ENCODE data around the gene USP40. TPM values are rescaled to one million over a fixed set of nuclear protein-coding genes. Genes with fewer than 3 reads are reported as not detected.

USP40 gene
- total and polyA plus RNA-seq, 9 of the 15 experiments (the other 6 are each of a cell fraction or from before 2014, with no cell fraction given): 5.5 to 15.0 (median 9.3) TPM

- no TSS peak for BruUV-seq (replicated peaks)
- Histone ChIP-seq H3K36me3 (ENCODE audit: control insufficient read depth, insufficient read depth, low read length) (no peaks in the 10 kb centered on the region; the same call in 2 of the 3 replicates), H3K9me3 (replicated peaks; ENCODE audit: control insufficient read depth, insufficient read depth, low read depth, low read length) (no peaks in the 10 kb centered on the region), H2AFZ (ENCODE audit: low read depth, low read length) (no peak overlapping the region), H3K4me2 (ENCODE audit: insufficient read depth, low read length) (no peak overlapping the region), H3K9ac (ENCODE audit: insufficient read depth in 1 of 2, low read depth in 2 of 2, low read length in 2 of 2) (no peak overlapping the region), H3K9me1 (ENCODE audit: control insufficient read depth, insufficient read depth, low read length) (no peaks in the 10 kb centered on the region), H3K27me3 (ENCODE audit: control insufficient read depth in 2 of 2, insufficient read depth in 2 of 2, low read length in 2 of 2) (no peaks in the 10 kb centered on the region), H3K4me3 (no peak overlapping the region), H3K79me2 (ENCODE audit: control insufficient read depth, insufficient read depth, low read length) (no peaks in the 10 kb centered on the region), H3K4me1 (replicated peaks in 1 of 2; ENCODE audit: control insufficient read depth in 2 of 2, insufficient read depth in 2 of 2, low read length in 2 of 2) (peaks cover 2 to 21% of the 10 kb centered on the region in 2 experiments; a peak in 2 of 5 replicates), H3K27ac (ENCODE audit: extremely low read depth, low read depth, low read length) (no peak overlapping the region), H4K20me1 (replicated peaks; ENCODE audit: control insufficient read depth, insufficient read depth, low read length) (no peaks in the 10 kb centered on the region)
- no peak for TF ChIP-seq CXXC5 (CRISPR knock-in tag; IDR thresholded peaks at IDR 0.05)
- TF ChIP-seq MCM3 (IDR thresholded peaks at IDR 0.05): no peak
- no peak for TF ChIP-seq NFE2L1 (tag; IDR thresholded peaks at IDR 0.05; ENCODE audit: borderline replicate concordance, low read depth)
- no peak for TF ChIP-seq THAP12 (CRISPR knock-in tag; IDR thresholded peaks at IDR 0.05)
- TF ChIP-seq BMI1 (IDR thresholded peaks at IDR 0.05; ENCODE audit: low read length): no peak
- no peak for TF ChIP-seq SMAD4 (CRISPR knock-in tag; conservative IDR thresholded peaks at IDR 0.05)
- TF ChIP-seq ZBTB11 (CRISPR knock-in tag; IDR thresholded peaks at IDR 0.05): no peak
- no peak for TF ChIP-seq DMBX1 (CRISPR knock-in tag; IDR thresholded peaks at IDR 0.05; ENCODE audit: borderline replicate concordance)
- TF ChIP-seq FOSL1 (tag; conservative IDR thresholded peaks at IDR 0.05): no peak
- no peak for TF ChIP-seq DDX20 (tag; IDR thresholded peaks at IDR 0.05; ENCODE audit: low read depth)
- TF ChIP-seq SIN3B (IDR thresholded peaks at IDR 0.05; ENCODE audit: low read depth): no peak
- in situ Hi-C loops (cut with MboI): no loop called here
- ATAC-seq (no peak), FAIRE-seq (no peak), DNase-seq (ENCODE audit: extremely low read depth in 1 of 4, low spot score in 3 of 4) (no peak)
- POLR2A ChIA-PET: interaction anchor here (0.8 to 1.2 kb wide), 3 partner anchors 78 to 301 kb away, joined by 3 to 4 read pairs (median 3); no protein-coding TSS in a partner anchor
- intact Hi-C loops (cut with micrococcal nuclease): no loop called here
- CTCF ChIA-PET (ENCODE audit: low intra/inter-chr PET ratio): no interaction called here
- WGBS (ENCODE audit: insufficient coverage, low coverage, missing lambda C conversion rate): 80% methylated on average over 13 of the region's 29 CpGs
Observed at GRCh38 chr2:233477548-233478433, 88.8 kb downstream of the USP40 start.
